GM18517 (cell line): ENCODE results near the gene LY9.
"Not testable (repeated sequence)": the region's sequence is repeated elsewhere in the genome, so short reads cannot be mapped to it uniquely, and the experiment has no call there.

Experiments
- ATAC-seq: cut with Tn5 transposase; IDR thresholded peaks from one replicate; pipeline ENCODE4 v1.9.1; 2021; ENCODE audit warnings: mild to moderate bottlenecking, moderate library complexity; ENCODE audit not compliant: unreplicated experiment

LY9 gene

DNA sequence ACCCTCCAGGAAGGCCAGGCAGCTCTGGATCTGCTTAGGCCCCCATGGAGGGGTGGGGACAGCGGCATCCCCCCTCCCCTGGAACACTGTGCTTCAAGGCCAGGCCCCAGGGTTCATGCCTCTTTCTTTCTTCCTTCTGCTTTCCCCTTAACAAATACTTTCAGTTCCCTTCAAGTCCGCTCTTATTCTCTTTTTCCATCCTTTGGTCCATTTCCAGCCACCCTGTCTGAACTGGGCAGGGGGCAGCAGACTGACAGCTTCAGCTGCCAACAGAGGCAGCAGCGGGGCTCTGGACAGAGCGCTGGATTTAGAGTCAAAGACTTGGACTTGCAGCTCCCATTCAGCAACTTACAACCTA is 67.8 kb downstream of the LY9 start:
- no peak for ATAC-seq

DNA sequence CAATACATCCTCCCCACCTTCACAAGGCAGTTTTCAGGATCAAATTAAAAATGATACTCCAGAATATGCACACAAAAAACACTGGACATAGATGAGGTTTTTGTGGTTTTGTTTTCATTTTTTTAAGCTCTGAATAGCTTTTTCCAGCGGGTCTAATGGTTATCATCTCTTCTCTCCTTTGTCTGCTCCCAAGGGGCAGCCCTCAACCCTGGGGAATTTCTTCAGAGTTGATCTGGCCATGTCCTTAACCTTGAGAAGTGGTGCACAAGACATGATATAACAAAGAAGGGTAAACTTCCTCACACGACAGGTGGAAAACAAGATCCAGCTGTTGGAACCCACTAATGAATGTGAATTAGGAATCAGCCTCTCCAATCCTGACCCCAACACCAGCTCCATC is 68.2 kb downstream of the LY9 start:
- ATAC-seq, result no peak

DNA sequence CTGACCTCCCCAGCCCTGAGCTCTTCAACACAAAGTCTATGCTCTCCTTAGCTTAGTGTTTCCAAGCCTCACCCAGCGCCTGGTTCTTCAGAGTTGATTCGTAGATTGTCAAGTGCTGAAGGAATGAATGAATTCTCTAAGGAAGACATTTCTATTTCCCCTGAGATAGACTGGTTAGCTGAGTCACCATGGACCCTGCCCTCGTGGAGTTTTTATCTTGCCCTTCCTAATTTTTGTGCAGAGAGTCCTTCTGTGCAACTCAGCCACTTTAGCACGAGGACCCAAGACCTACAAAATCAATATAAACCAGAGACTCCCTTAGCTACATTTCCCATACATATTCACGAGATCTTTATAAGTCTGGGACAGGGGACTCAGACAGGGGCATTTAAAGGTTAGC is 69.4 kb downstream of the LY9 start:
- no peak for ATAC-seq

DNA sequence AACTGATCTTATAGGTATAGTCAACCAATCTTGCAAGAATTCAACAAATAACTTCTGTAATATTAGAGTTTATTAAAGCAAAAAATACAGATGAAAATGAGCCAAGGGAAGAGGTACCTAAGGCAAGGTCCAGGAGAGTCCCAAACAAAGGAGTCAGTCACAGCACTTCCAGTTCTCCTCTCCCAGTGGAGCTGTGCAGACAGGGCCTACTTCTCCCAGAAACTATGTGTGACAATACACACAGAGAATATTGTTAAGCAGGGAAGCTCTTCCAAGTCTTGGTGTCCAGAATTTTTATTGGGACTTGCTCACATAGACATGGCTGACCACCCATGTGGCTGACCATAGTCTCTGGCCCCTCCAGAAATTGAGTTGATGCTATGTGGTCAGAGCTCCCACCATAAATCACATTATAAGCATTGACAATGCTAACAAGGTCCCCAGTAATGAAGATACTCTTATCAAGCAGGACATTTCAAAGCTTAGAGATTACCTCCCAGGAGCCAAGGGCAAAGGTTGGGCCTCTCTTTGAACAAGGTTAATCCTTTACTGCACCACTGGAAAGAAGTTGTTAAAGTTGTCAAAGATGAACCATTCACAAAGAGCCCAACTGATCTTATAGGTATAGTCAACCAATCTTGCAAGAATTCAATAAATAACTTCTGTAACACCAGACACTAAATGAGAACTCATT is 70.2 kb downstream of the LY9 start:
- no peak for ATAC-seq

DNA sequence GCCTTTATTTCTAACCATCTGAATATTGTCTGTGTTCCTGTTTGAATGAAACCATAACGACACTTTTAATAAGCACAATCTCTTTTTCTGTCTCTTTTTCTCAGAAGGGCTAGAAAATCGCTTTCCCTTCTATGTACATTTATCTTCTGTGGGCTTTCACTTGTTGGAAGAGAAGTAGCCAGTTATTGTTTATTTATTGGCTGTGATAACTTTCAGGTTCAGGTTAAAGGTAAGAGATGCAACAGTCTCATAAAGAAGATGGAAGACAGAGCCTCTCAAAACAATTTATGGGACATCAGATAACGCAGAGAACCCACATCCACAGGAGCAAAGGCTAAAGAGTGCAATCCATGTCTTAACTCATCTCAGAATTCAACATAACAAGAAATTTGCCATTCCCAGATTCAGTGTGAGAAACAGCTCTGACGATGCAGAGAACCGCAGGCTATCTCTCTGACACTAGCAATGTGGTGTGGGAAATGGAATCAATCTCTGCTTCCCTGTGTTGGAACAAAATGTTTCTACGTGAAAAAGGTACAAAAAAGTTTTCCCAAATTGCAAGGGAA is 70.8 kb downstream of the LY9 start:
- ATAC-seq, result no peak

DNA sequence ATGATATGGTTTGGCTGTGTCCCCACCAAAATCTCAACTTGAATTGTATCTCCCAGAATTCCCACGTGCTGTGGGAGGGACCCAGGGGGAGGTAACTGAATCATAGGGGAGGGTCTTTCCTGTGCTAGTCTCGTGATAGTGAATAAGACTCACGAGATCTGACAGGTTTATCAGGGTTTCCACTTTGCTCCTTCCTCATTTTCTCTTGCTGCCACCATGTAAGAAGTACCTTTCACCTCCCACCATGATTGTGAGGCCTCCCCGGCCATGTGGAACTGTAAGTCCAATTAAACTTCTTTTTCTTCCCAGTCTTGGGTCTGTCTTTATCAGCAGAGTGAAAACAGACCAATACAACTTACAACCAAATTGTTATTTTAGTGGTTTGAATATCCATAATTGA is 71.7 kb downstream of the LY9 start:
- not testable (repeated sequence) for ATAC-seq

DNA sequence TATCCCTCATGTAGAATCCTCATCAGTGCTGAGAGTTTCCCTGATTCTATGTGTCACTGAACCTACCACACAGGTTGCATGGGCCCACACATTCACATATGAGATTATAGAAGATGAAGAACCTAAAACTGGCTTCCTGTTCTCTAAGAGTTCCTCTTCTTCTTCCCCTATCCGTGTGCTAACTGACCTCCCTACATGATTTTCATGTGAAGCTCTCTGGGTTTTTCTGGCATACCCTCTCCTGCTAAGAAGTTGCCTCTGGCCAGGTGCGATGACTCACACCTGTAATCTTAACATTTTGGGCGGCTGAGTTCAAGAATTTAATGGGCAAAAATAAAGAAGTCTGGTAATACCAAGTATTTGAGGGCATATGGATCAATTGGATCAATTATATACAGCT is 72.2 kb downstream of the LY9 start:
- no peak for ATAC-seq

DNA sequence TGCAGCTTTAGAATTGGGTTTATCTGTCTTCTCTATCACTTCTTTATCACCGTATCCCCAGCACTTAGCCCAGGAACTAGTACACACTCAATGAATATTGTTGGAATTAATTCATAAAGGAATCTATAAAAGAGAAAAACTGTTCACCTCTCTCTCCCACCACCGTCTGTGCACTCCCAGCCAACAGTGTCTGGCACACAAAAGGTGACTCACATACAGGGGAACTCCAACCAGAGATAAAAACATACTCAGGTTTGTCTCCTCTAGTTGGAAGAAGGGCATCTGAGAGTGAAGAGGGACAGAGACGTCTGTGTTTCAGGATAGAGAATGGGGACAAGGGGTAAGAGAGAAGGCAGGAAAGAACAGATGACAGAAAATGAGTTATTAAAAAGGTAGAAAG is 79.0 kb downstream of the LY9 start:
- no peak for ATAC-seq

DNA sequence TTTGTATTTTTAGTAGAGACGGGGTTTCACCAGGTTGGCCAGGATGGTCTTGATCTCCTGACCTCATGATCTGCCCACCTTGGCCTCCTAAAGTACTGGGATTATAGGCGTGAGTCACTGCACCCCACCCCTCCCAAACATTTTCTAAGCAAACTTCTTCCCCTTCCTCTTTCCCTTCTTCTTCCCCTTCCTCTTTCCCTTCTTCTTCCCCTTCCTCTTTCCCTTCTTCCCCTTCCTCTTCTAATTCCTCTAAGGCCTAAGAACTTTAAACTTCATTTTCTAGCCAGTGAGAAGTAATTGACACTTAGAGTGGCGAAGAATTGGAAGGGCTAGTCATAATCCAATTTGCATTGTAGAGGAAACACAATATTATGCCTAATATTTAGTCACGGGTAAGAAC is 79.6 kb downstream of the LY9 start:
- not testable (repeated sequence) for ATAC-seq

DNA sequence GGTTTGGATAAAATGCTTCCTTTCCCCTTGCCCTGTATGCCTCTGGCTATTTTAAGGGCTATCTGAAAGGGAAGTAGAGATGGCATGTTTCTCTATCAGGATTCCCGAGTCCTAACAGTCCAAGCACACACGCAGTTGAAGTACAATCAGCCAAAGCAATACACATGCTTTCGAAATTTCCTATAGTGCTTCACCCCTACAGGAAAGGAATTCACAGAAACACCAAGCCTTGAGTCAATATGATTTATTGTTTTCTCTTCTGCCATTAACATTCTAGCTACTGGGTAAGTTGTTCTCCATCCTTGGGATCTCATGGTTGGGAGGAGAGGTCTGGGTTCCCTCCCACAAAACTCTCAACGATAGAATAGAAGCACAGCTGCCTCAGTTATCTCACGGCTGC is 80.3 kb downstream of the LY9 start:
- ATAC-seq, result no peak

DNA sequence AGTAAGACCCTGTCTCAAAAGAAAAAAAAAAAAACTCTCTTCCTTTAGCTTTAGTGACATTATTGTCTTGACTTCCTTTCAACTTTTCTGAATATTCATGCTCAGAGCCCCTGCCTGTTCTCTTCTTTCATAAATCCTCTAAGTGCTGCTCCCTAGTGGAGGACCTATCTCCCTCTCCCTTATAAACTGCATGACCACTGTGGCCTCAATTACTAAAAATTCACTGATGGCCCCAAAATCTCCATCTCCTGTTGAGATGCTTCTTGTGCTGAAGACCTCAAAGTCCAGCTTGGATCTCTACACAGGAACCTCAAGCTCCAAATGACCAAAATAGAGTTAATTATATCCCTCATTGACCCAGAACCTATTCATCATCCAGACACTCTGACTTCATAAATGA is 81.2 kb downstream of the LY9 start:
- ATAC-seq, result no peak
